Measurements from ENCODE around the gene LMF1. TPM values are rescaled to one million over a fixed set of nuclear protein-coding genes. Genes with fewer than 3 reads are reported as not detected.

LMF1 gene
- total RNA-seq, 1 experiment from 2014 or later, result 13.5 TPM

DNA sequence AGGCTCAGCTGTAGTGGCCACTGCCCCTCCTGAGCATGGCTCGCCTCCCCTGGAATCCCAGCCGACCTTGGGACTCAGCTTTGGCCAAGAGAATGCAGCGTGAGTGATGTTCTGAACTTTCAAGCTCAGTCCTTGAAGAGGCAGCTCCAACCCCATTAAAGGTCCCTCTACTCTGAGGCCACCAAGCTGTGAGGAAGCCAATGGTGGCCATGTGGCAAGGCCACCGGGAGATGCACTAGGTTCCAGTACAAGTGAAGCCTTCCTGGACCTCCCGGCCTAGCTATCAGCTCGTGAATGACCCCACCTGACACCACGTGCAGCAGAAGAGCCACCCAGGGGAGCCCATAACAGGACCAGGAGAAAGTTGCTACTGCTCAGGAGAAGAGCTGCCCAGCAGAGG lies 88.5 kb downstream of the LMF1 start:
- POLR2A ChIA-PET (ENCODE audit: unreplicated experiment), result no interaction called here
- H3K27ac ChIP-seq (ENCODE audit: low read length), result no peak overlapping the region
- CTCF ChIA-PET, result no interaction called here
- no peaks in the 10 kb centered on the region for H4K20me1 ChIP-seq (ENCODE audit: low read length)
- no TSS peak for BruUV-seq (replicated peaks)
- H3K36me3 ChIP-seq (ENCODE audit: low read depth, low read length), result peaks cover 4% of the 10 kb centered on the region
- H3K79me2 ChIP-seq (ENCODE audit: low read length), result no peaks in the 10 kb centered on the region
- no peak overlapping the region for H3K4me2 ChIP-seq (ENCODE audit: low read length)
- no peak overlapping the region for H3K9ac ChIP-seq (ENCODE audit: low read length)
- intact Hi-C loops (cut with micrococcal nuclease), result no loop called here
- DNase-seq (no peak), ATAC-seq (no peak)
- H3K9me2 ChIP-seq (replicated peaks; ENCODE audit: low read length), result no peaks in the 10 kb centered on the region
- H3K4me1 ChIP-seq (ENCODE audit: insufficient read depth, low read length), result no peaks in the 10 kb centered on the region
- H2AFZ ChIP-seq (ENCODE audit: low read length), result no peak overlapping the region
- no peaks in the 10 kb centered on the region for H3K27me3 ChIP-seq (ENCODE audit: low read length)
- H3F3A ChIP-seq (ENCODE audit: low read length, unreplicated experiment), result no peaks in the 10 kb centered on the region
- H3K4me3 ChIP-seq (ENCODE audit: low read length), result no peak overlapping the region
- H3K9me3 ChIP-seq (ENCODE audit: low read length), result no peaks in the 10 kb centered on the region
- TF ChIP-seq EZH2phosphoT487 (IDR thresholded peaks at IDR 0.05; ENCODE audit: borderline replicate concordance, low read length) (no peak), EZH2 (IDR thresholded peaks at IDR 0.05; ENCODE audit: low read length, unreplicated experiment) (no peak)
- TF ChIP-seq, protein P1, sequence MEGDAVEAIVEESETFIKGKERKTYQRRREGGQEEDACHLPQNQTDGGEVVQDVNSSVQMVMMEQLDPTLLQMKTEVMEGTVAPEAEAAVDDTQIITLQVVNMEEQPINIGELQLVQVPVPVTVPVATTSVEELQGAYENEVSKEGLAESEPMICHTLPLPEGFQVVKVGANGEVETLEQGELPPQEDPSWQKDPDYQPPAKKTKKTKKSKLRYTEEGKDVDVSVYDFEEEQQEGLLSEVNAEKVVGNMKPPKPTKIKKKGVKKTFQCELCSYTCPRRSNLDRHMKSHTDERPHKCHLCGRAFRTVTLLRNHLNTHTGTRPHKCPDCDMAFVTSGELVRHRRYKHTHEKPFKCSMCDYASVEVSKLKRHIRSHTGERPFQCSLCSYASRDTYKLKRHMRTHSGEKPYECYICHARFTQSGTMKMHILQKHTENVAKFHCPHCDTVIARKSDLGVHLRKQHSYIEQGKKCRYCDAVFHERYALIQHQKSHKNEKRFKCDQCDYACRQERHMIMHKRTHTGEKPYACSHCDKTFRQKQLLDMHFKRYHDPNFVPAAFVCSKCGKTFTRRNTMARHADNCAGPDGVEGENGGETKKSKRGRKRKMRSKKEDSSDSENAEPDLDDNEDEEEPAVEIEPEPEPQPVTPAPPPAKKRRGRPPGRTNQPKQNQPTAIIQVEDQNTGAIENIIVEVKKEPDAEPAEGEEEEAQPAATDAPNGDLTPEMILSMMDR (conservative IDR thresholded peaks at IDR 0.05; ENCODE audit: low read depth, low read length), result no peak

- Histone ChIP-seq H3K27ac (ENCODE audit: low read length) (no peak overlapping the region), H3K4me2 (ENCODE audit: low read length) (no peak overlapping the region), H3K9me3 (ENCODE audit: low read length) (no peaks in the 10 kb centered on the region), H2AFZ (ENCODE audit: low read length) (no peak overlapping the region), H3F3A (ENCODE audit: low read length, unreplicated experiment) (no peaks in the 10 kb centered on the region), H3K4me3 (ENCODE audit: low read length) (no peak overlapping the region), H3K36me3 (ENCODE audit: low read depth, low read length) (peaks cover 4% of the 10 kb centered on the region), H3K9ac (ENCODE audit: low read length) (no peak overlapping the region), H3K4me1 (ENCODE audit: insufficient read depth, low read length) (no peaks in the 10 kb centered on the region), H3K27me3 (ENCODE audit: low read length) (no peaks in the 10 kb centered on the region), H3K79me2 (ENCODE audit: low read length) (no peaks in the 10 kb centered on the region), H4K20me1 (ENCODE audit: low read length) (no peaks in the 10 kb centered on the region), H3K9me2 (replicated peaks; ENCODE audit: low read length) (no peaks in the 10 kb centered on the region)
- POLR2A ChIA-PET (ENCODE audit: unreplicated experiment), result no interaction called here
- TF ChIP-seq, protein P1 (conservative IDR thresholded peaks at IDR 0.05; ENCODE audit: low read depth, low read length), result no peak
- no peak for TF ChIP-seq EZH2 (IDR thresholded peaks at IDR 0.05; ENCODE audit: low read length, unreplicated experiment)
- TF ChIP-seq EZH2phosphoT487 (IDR thresholded peaks at IDR 0.05; ENCODE audit: borderline replicate concordance, low read length), result no peak
- ATAC-seq (no peak), DNase-seq (no peak)
- no TSS peak for BruUV-seq (replicated peaks)
- CTCF ChIA-PET, result no interaction called here
- intact Hi-C loops (cut with micrococcal nuclease), result no loop called here
These were observed 89.3 kb downstream of the LMF1 start for GRCh38 chr16:881219-882097.

GRCh38 chr16:880471-881171 lies 90.2 kb downstream of the LMF1 start:
- no peak overlapping the region for H3K9ac ChIP-seq (ENCODE audit: low read length)
- no peaks in the 10 kb centered on the region for H4K20me1 ChIP-seq (ENCODE audit: low read length)
- no peak for TF ChIP-seq EZH2 (IDR thresholded peaks at IDR 0.05; ENCODE audit: low read length, unreplicated experiment)
- TF ChIP-seq EZH2phosphoT487 (IDR thresholded peaks at IDR 0.05; ENCODE audit: borderline replicate concordance, low read length), result no peak
- TF ChIP-seq, protein P1 (conservative IDR thresholded peaks at IDR 0.05; ENCODE audit: low read depth, low read length), result no peak
- BruUV-seq (replicated peaks), result no TSS peak
- no peak for ATAC-seq
- no peaks in the 10 kb centered on the region for H3K9me2 ChIP-seq (replicated peaks; ENCODE audit: low read length)
- ChIA-PET CTCF (no interaction called here), POLR2A (ENCODE audit: unreplicated experiment) (no interaction called here)
- no peak for DNase-seq
- H3K27me3 ChIP-seq (ENCODE audit: low read length), result no peaks in the 10 kb centered on the region
- H3K4me3 ChIP-seq (ENCODE audit: low read length), result no peak overlapping the region
- no peaks in the 10 kb centered on the region for H3K79me2 ChIP-seq (ENCODE audit: low read length)
- no peaks in the 10 kb centered on the region for H3K9me3 ChIP-seq (ENCODE audit: low read length)
- H3K4me1 ChIP-seq (ENCODE audit: insufficient read depth, low read length), result no peaks in the 10 kb centered on the region
- no peaks in the 10 kb centered on the region for H3F3A ChIP-seq (ENCODE audit: low read length, unreplicated experiment)
- peaks cover 4% of the 10 kb centered on the region for H3K36me3 ChIP-seq (ENCODE audit: low read depth, low read length)
- H3K4me2 ChIP-seq (ENCODE audit: low read length), result no peak overlapping the region
- H2AFZ ChIP-seq (ENCODE audit: low read length), result no peak overlapping the region
- no peak overlapping the region for H3K27ac ChIP-seq (ENCODE audit: low read length)
- intact Hi-C loops (cut with micrococcal nuclease), result no loop called here
